Left lung (tissue), 10 donors: ENCODE measurements around the gene SYT11. TPM values are rescaled to one million over a fixed set of nuclear protein-coding genes. Genes with fewer than 3 reads are reported as not detected.

Experiments
- ATAC-seq: fragments of 200-7000 bp; cut with Tn5 transposase; one replicate; pipeline ENCODE4 v1.9.1; 2020; ENCODE audit warnings: moderate library complexity
- DNase-seq, 4 donors: peaks; one replicate each; pipeline ENCODE4 v3.0.0-alpha.2; 2013 to 2020
- H3K27ac ChIP-seq, 2 donors: fragments of 200-600 bp; sonication (generic) in 1 of 2; one replicate each; pipeline versions ENCODE4 v1.5.0 to v1.8.0; 2020 to 2021
- H3K27me3 ChIP-seq, 2 donors: fragments of 200-600 bp; sonication (generic) in 1 of 2; one replicate each; pipeline versions ENCODE4 v1.5.0 to v1.8.0; 2020 to 2021
- H3K36me3 ChIP-seq, 2 donors: fragments of 200-600 bp; sonication (generic) in 1 of 2; one replicate each; pipeline versions ENCODE4 v1.5.0 to v1.8.0; 2020 to 2021
- H3K4me1 ChIP-seq, 2 donors: fragments of 200-600 bp; one replicate each; pipeline ENCODE4 v1.8.0; 2021
- H3K4me3 ChIP-seq, 2 donors: fragments of 200-600 bp; sonication (generic) in 1 of 2; one replicate each; pipeline versions ENCODE4 v1.5.0 to v1.8.0; 2020 to 2021; ENCODE audit warnings: mild to moderate bottlenecking in 1 of 2
- H3K9me3 ChIP-seq, 2 donors: fragments of 200-600 bp; sonication (generic) in 1 of 2; one replicate each; pipeline versions ENCODE4 v1.5.0 to v1.8.0; 2020 to 2021
- intact Hi-C, 2 donors: fragments of 100-400 bp; cut with DNase I; formaldehyde crosslinking; loops; one replicate each; pipeline versions ENCODE4 v1.11.2 to v1.14.2; 2022
- polyA plus RNA-seq, 6 donors: library from polyadenylated mRNA; unstranded; fragments of 120-200 nt; gene quantifications; one replicate each; pipeline ENCODE4 v1.2.1, GENCODE V29; 2013; ENCODE audit not compliant: insufficient read length in 6 of 6
- total RNA-seq, 2 donors: library from RNA; stranded (reverse); fragmentation: NEBNext Ultra II Directional; extraction: Animal tissue kit (Norgen Biotek cat#: 25700); gene quantifications; one replicate each; pipeline ENCODE4 v1.2.1, GENCODE V29; 2021
- TF ChIP-seq, protein P1 (sequence below), 2 donors: fragments of 200-600 bp; sonication (generic) in 1 of 2; IDR thresholded peaks; one replicate each; pipeline versions ENCODE4 v1.5.0 to v1.8.0; 2021; ENCODE audit warnings: antibody characterized with exemption in 2 of 2
- donor health status: DM: no; HTN: yes; CAD: no.
- donor health status: DM: no; HTN: no; CAD: no.

SYT11 gene
- total and polyA plus RNA-seq, 8 donors, result 10.7 to 13.8 (median 12.1) TPM

DNA sequence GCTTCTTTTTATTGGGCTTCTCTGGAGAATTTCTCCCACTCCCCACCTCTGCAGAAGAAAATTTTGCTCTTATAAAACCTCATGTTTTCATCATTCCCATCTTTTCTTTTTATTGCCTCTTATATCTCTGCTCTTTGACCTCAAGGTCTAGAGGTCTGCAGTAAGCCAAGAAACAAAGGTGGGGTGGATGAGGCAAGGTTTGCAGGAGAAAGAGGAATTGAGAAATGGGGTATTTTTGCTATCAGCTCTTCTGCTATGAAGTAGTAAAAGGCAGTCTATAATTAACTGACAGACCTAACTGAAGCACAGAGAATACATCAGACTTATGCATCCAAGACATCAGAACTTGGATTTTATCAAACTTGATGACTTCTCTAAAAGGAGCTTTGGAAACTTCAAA is 22.9 kb downstream of the SYT11 start:
- Histone ChIP-seq H3K9me3 (no peaks in the 10 kb centered on the region), H3K27ac (no peak overlapping the region), H3K4me1 (no peaks in the 10 kb centered on the region), H3K4me3 (no peak overlapping the region), H3K36me3 (no peaks in the 10 kb centered on the region), H3K27me3 (no peaks in the 10 kb centered on the region)
- ATAC-seq (no peak), DNase-seq (no peak)
- intact Hi-C loops, result no loop called here
- TF ChIP-seq, protein P1, sequence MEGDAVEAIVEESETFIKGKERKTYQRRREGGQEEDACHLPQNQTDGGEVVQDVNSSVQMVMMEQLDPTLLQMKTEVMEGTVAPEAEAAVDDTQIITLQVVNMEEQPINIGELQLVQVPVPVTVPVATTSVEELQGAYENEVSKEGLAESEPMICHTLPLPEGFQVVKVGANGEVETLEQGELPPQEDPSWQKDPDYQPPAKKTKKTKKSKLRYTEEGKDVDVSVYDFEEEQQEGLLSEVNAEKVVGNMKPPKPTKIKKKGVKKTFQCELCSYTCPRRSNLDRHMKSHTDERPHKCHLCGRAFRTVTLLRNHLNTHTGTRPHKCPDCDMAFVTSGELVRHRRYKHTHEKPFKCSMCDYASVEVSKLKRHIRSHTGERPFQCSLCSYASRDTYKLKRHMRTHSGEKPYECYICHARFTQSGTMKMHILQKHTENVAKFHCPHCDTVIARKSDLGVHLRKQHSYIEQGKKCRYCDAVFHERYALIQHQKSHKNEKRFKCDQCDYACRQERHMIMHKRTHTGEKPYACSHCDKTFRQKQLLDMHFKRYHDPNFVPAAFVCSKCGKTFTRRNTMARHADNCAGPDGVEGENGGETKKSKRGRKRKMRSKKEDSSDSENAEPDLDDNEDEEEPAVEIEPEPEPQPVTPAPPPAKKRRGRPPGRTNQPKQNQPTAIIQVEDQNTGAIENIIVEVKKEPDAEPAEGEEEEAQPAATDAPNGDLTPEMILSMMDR (IDR thresholded peaks at IDR 0.05), result no peak

DNA sequence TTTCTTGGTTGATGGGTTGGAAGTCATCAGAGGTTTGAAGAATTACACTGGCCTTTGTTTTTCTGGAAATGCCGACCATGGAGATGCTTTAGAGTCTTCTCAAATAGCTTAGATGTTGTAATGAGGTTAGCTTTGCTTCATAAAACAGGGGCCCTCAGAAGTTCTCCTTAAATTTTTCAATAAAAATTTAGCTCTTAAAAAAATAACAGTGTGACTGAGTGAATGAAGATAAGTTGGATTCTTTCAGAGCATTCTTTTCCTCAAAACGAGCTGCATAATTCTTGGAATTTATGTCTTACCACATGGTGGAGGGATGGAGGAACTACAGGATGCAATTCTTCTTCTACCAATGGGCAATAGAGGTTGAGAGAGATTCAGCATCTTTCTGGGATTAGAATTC is 23.4 kb downstream of the SYT11 start:
- H3K4me1 ChIP-seq, result no peaks in the 10 kb centered on the region
- DNase-seq, result no peak
- ATAC-seq, result no peak

DNA sequence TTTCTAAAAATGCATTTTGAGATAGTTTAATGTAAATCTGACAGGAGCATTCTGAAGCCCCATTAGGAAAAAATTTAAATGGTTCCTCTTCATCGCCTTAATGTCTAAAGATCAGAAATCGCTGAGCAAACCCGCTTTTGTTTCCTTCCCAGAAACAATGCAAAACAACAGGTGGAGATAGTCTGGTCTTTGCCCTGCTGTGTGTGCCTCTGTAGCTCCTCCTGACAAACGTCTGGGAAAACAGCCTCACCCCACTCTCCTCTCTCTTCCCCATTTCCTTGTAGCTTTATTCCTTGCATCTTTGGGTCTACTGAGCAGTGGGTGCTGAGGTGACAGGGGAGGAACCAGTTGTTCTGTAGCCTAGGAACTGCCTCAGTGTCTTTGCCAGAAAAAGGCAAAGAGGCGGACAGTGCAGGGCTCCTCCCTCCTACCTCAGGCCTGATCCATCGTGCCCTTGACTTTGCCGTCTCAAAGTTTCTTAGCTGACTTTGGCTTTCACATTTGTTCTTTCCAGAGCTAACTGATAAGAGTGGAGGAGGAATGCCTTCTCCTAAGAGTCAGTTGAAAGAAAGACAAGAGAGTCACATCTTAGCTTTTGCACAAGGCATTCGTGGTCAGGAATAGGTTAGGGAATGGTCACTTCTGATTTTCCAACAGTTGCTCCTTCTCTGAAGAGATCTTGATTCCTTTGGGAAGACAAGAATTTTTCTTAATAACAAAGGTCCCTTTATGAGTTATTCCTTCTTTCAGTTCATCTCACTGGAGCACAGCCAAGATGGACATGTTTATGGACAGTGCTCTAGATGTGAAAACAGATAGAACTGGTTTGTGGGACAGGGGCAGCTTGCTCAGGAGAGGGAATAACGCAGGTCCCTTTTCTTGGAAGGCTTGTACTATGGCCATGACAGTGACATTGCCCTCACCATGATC is 24.9 kb downstream of the SYT11 start:
- no peaks in the 10 kb centered on the region for H3K36me3 ChIP-seq
- no peaks in the 10 kb centered on the region for H3K4me1 ChIP-seq
- intact Hi-C loops, result no loop called here
- no peak overlapping the region for H3K27ac ChIP-seq
- DNase-seq (no peak), ATAC-seq (no peak)
- H3K9me3 ChIP-seq, result no peaks in the 10 kb centered on the region
- no peaks in the 10 kb centered on the region for H3K27me3 ChIP-seq
- TF ChIP-seq, protein P1 (IDR thresholded peaks at IDR 0.05), result no peak
- H3K4me3 ChIP-seq, result no peak overlapping the region

More for the DNA sequence above, 23.4 kb downstream of the SYT11 start:
- TF ChIP-seq, protein P1 (IDR thresholded peaks at IDR 0.05), result no peak
- intact Hi-C loops, result no loop called here
- H3K36me3 ChIP-seq, result no peaks in the 10 kb centered on the region
- no peaks in the 10 kb centered on the region for H3K27me3 ChIP-seq
- no peak overlapping the region for H3K27ac ChIP-seq
- no peak overlapping the region for H3K4me3 ChIP-seq
- H3K9me3 ChIP-seq, result no peaks in the 10 kb centered on the region

DNA sequence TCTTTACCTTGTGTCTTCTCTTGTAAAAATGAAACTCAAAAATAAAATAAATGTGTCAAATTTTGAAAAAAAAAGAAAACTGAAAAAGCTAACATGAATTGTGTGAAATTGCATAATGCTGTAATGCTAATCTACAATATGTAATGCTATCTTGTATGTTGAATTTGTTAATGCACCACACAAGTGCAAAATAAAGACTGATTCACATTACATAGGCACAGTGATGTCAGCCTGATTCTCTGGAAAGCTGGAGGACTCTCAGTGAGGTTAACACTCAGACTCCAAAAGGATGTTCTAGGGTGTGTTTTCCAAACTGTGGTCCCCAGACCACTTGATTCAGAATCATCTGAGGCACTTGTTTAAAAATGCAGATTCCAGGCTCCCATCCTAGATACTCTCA is 25.6 kb downstream of the SYT11 start:
- no peaks in the 10 kb centered on the region for H3K27me3 ChIP-seq
- intact Hi-C loops, result no loop called here
- no peaks in the 10 kb centered on the region for H3K9me3 ChIP-seq
- no peaks in the 10 kb centered on the region for H3K4me1 ChIP-seq
- no peak overlapping the region for H3K27ac ChIP-seq
- DNase-seq, result no peak
- TF ChIP-seq, protein P1 (IDR thresholded peaks at IDR 0.05), result no peak
- no peak for ATAC-seq
- H3K36me3 ChIP-seq, result no peaks in the 10 kb centered on the region
- no peak overlapping the region for H3K4me3 ChIP-seq

DNA sequence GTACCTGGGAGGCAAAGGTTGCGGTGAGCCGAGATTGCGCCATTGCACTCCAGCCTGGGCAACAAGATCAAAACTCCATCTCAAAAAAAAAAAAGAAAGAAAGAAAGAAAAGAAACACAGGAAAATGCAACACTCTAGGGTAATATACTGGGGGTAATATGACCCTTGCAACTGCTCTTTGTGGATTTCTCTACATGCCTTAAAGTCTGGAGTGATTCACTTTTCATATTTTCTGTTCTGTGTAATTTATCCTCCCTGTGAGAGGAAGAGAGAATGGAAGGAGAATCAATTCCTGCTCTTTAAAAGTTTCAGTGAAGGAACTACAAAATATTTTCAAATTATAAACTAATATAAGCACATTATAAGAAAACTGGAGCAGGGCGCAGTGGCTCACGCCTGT is 29.1 kb downstream of the SYT11 start:
- ATAC-seq (no peak), DNase-seq (no peak)
- no peak overlapping the region for H3K4me3 ChIP-seq
- H3K36me3 ChIP-seq, result no peaks in the 10 kb centered on the region
- no peak overlapping the region for H3K27ac ChIP-seq
- H3K9me3 ChIP-seq, result no peaks in the 10 kb centered on the region
- intact Hi-C loops, result no loop called here
- H3K4me1 ChIP-seq, result peaks cover 10 to 11% of the 10 kb centered on the region in 2 donors
- no peaks in the 10 kb centered on the region for H3K27me3 ChIP-seq
- TF ChIP-seq, protein P1 (IDR thresholded peaks at IDR 0.05), result no peak
